Pancreas (tissue), 10 donors: Measurements from ENCODE around the gene CAMK1G. TPM values are rescaled to one million over a fixed set of nuclear protein-coding genes. Genes with fewer than 3 reads are reported as not detected.

Experiments used
- ATAC-seq, 4 donors: fragments of 200-7000 bp; cut with Tn5 transposase; one replicate each; pipeline versions ENCODE4 v1.8.0 to v1.9.1; 2020; ENCODE audit warnings: mild to moderate bottlenecking in 4 of 4, moderate library complexity in 4 of 4
- DNase-seq, 6 donors: peaks; one replicate each; pipeline ENCODE4 v3.0.0-alpha.2; 2020
- FAIRE-seq: peaks from 2 replicates; lab custom pipeline; 2012; peaks lifted over from hg19 to GRCh38; lab: Jason Lieb, UNC
- H3K27ac ChIP-seq, 4 donors: fragments of 200-600 bp; sonication (generic); 1 replicate in 3 of 4; 2 replicates in 1 of 4; pipeline versions ENCODE4 v1.5.0 to v1.8.0; 2020
- H3K27me3 ChIP-seq, 4 donors: fragments of 200-600 bp; one replicate each; pipeline ENCODE4 v1.8.0; 2021
- H3K36me3 ChIP-seq, 3 donors: fragments of 200-600 bp; sonication (generic) in 1 of 3; one replicate each; pipeline versions ENCODE4 v1.5.0 to v1.8.0; 2020 to 2021
- H3K4me1 ChIP-seq, 3 donors: fragments of 200-600 bp; one replicate each; pipeline ENCODE4 v1.8.0; 2021
- H3K4me3 ChIP-seq, 4 donors: fragments of 200-600 bp; sonication (generic) in 2 of 4; one replicate each; pipeline versions ENCODE4 v1.5.0 to v1.8.0; 2020 to 2021
- H3K9me3 ChIP-seq, 4 donors: fragments of 200-600 bp; one replicate each; pipeline ENCODE4 v1.8.0; 2021
- CTCF ChIP-seq, 4 donors: fragments of 200-600 bp; sonication (generic) in 3 of 4; IDR thresholded peaks; one replicate each; pipeline versions ENCODE4 v1.5.0 to v1.8.0; 2021; ENCODE audit warnings: antibody characterized with exemption in 4 of 4
- WGBS, 2 donors: extraction: QIAGEN DNeasy Blood & Tissue Kit; methylation state at CpG; one replicate each; pipeline ENCODE4 v1.1.7; 2013; 5-methylcytosine and 5-hydroxymethylcytosine counted together
- intact Hi-C, 3 donors: fragments of 100-400 bp; cut with DNase I; formaldehyde crosslinking; loops; one replicate each; pipeline versions ENCODE4 v1.11.1 to v1.14.2; 2022
- polyA plus RNA-seq, 2 donors: library from polyadenylated mRNA; stranded (reverse); fragments of 200-250 nt; gene quantifications; one replicate each; pipeline ENCODE4 v1.2.3, GENCODE V29; 2013
- total RNA-seq, 6 donors: library from RNA; stranded (reverse); fragmentation: NEBNext Ultra II Directional in 4 of 6; extraction: Animal tissue kit (Norgen Biotek cat#: 25700) in 4 of 6; gene quantifications; one replicate each; pipeline versions ENCODE4 v1.2.1 to v1.2.4, GENCODE V29; 2021 to 2023
- donor health status: healthy with polysubstance abuse.
- donor health status: DM: no; HTN: no; CAD: no; lungs with moderate emphysema.
- donor health status: DM: no; HTN: no; CAD: no.
- donor health status: control.
- donor health status: control.
- donor health status: Bipolar disorder and iron deficiency.
- donor health status: DM: yes; HTN: yes; CAD: no.
- donor health status: DM: no; HTN: no; CAD: no.
- donor health status: DM: no; HTN: no; CAD: no.
- donor health status: DM: yes; HTN: yes; CAD: no.

CAMK1G gene
- total and polyA plus RNA-seq, 8 donors: 0.06 to 1.2 (median 0.21) TPM; not detected in 2

GRCh38 chr1:209657140-209657879, 73.8 kb downstream of the CAMK1G start:
- no peak for DNase-seq
- no peaks in the 10 kb centered on the region for H3K27me3 ChIP-seq
- intact Hi-C loops: no loop called here
- no peak for TF ChIP-seq CTCF (IDR thresholded peaks at IDR 0.05)
- no peak overlapping the region for H3K4me3 ChIP-seq
- WGBS, 2 donors: 84 to 91% methylated on average over 9 of the region's 9 CpGs
- H3K9me3 ChIP-seq: no peaks in the 10 kb centered on the region
- no peak overlapping the region for H3K27ac ChIP-seq
- no peaks in the 10 kb centered on the region for H3K36me3 ChIP-seq
- no peak for ATAC-seq
- no peak for FAIRE-seq
- peaks cover 35 to 39% (median 39%) of the 10 kb centered on the region in 3 donors for H3K4me1 ChIP-seq

- ATAC-seq: no peak
- intact Hi-C loops: no loop called here
- TF ChIP-seq CTCF (IDR thresholded peaks at IDR 0.05): no peak
- 59 to 97% methylated on average over 5 of the region's 5 CpGs for WGBS, 2 donors
- H3K4me3 ChIP-seq: no peak overlapping the region
- DNase-seq: no peak
- no peaks in the 10 kb centered on the region for H3K36me3 ChIP-seq
- H3K27ac ChIP-seq: no peak overlapping the region
- H3K27me3 ChIP-seq: no peaks in the 10 kb centered on the region
- no peak for FAIRE-seq
- H3K9me3 ChIP-seq: no peaks in the 10 kb centered on the region
- H3K4me1 ChIP-seq: peaks cover 29 to 38% (median 33%) of the 10 kb centered on the region in 3 donors
These were observed 74.4 kb downstream of the CAMK1G start for GRCh38 chr1:209657918-209658317.

- Histone ChIP-seq H3K27ac (no peak overlapping the region), H3K4me1 (peaks cover 12 to 23% (median 16%) of the 10 kb centered on the region in 3 donors), H3K36me3 (no peaks in the 10 kb centered on the region), H3K27me3 (no peaks in the 10 kb centered on the region), H3K4me3 (no peak overlapping the region), H3K9me3 (no peaks in the 10 kb centered on the region)
- 71 to 81% methylated on average over 5 of the region's 5 CpGs for WGBS, 2 donors
- no peak for FAIRE-seq
- peak in 1 of 4 donors; percentile 8 for ATAC-seq
- DNase-seq: no peak
- intact Hi-C loops: no loop called here
- no peak for TF ChIP-seq CTCF (IDR thresholded peaks at IDR 0.05)
These were observed 76.4 kb downstream of the CAMK1G start for GRCh38 chr1:209659909-209660308.

- no peaks in the 10 kb centered on the region for H3K36me3 ChIP-seq
- H3K27ac ChIP-seq: no peak overlapping the region
- intact Hi-C loops: no loop called here
- FAIRE-seq (no peak), DNase-seq (no peak), ATAC-seq (no peak)
- no peaks in the 10 kb centered on the region for H3K9me3 ChIP-seq
- no peaks in the 10 kb centered on the region for H3K27me3 ChIP-seq
- H3K4me3 ChIP-seq: no peak overlapping the region
- peaks cover under 1 to 12% (median 4%) of the 10 kb centered on the region in 3 donors for H3K4me1 ChIP-seq
- 74 to 78% methylated on average over 1 of the region's 1 CpG for WGBS, 2 donors
- TF ChIP-seq CTCF (IDR thresholded peaks at IDR 0.05): no peak
These were observed 77.6 kb downstream of the CAMK1G start for GRCh38 chr1:209661071-209661470.

- FAIRE-seq (no peak), ATAC-seq (peak; percentile 25 to 76 (median 41)), DNase-seq (no peak)
- Histone ChIP-seq H3K36me3 (no peaks in the 10 kb centered on the region), H3K9me3 (no peaks in the 10 kb centered on the region), H3K4me3 (no peak overlapping the region), H3K27me3 (no peaks in the 10 kb centered on the region), H3K27ac (no peak overlapping the region), H3K4me1 (peaks cover 0 to 6% (median 0%) of the 10 kb centered on the region in 3 donors)
- intact Hi-C loops: no loop called here
- WGBS, 2 donors: 26 to 36% methylated on average over 3 of the region's 3 CpGs
- no peak for TF ChIP-seq CTCF (IDR thresholded peaks at IDR 0.05)
These were observed 79.4 kb downstream of the CAMK1G start for GRCh38 chr1:209662879-209663327.
